GM10847 (cell line): Measurements from ENCODE around the gene CFAP70.

ENCODE experiments used
- POLR2A ChIP-seq: IDR thresholded peaks from 2 replicates; pipeline ENCODE4 v1.6.1; 2011; ENCODE audit not compliant: insufficient read length; ENCODE audit errors: extremely low read depth

Gene CFAP70

DNA sequence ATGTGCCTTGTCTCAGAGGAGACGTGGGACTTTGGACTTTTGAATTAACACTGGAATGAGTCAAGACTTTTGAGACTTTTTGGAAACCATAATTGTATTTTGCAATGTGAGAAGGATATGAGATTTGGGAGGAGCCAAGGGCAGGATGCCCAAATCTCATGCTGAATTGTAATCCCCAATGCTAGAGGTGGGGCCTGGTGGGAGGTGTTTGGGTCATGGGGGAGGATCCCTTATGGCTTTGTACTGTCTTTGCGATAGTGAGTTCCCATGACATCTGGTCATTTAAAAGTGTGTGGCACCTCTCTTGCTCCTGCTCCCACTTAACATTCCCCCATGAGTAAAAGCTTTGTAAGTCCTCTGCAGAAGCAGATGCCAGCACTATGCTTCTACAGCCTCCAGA lies 150.8 kb downstream of the CFAP70 start:
- no peak for TF ChIP-seq POLR2A

- TF ChIP-seq POLR2A, result no peak
Measured at GRCh38 chr10:73206385-73206784, 152.3 kb downstream of the CFAP70 start.

DNA sequence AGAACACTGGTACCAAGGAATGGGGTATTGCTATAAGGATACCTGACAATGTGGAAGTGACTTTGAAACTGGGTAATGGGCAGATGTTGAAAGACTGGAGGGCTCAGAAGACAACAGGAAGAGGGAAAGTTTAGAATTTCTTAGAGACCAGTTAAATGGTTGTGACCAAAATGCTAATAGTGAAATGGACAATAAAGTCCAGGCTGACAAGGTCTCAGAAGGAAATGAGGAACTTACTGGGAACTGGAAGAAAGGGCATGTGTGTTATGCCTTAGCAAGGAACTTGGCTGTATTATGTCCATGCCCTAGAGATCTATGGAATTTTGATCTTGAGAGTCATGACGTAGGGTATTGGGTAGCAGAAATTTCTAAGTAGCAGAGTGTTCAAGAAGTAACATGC lies 152.8 kb downstream of the CFAP70 start:
- no peak for TF ChIP-seq POLR2A

GRCh38 chr10:73205081-73205480 lies 153.6 kb downstream of the CFAP70 start:
- TF ChIP-seq POLR2A, result no peak
